B cell (primary cell): Measurements from ENCODE around the gene HBA1.

Source experiments
- CTCF ChIP-seq: fragments of 200-600 bp; IDR thresholded peaks from one replicate; pipeline ENCODE4 v1.8.0; 2022; ENCODE audit warnings: antibody characterized with exemption, mild to moderate bottlenecking
- EZH2 ChIP-seq: IDR thresholded peaks from 2 replicates; pipeline ENCODE4 v1.6.1; 2012; ENCODE audit warnings: borderline replicate concordance, low read depth, mild to moderate bottlenecking, moderate library complexity, low read length; ENCODE audit not compliant: insufficient read depth, poor library complexity, severe bottlenecking

GRCh38 chr16:191831-192230 is 15.4 kb downstream of the HBA1 start:
- no peak for TF ChIP-seq CTCF
- TF ChIP-seq EZH2: no peak
